Measurements from ENCODE around the gene RPS6KB1. TPM values are rescaled to one million over a fixed set of nuclear protein-coding genes. Genes with fewer than 3 reads are reported as not detected.
A peak's percentile ranks its signal among the peaks of the same experiment; 100 is the strongest.
"Not testable (repeated sequence)": the region's sequence is repeated elsewhere in the genome, so short reads cannot be mapped to it uniquely, and the experiment has no call there.

The RPS6KB1 gene
- total RNA-seq, 1 donor from 2014 or later, result 19.2 TPM

DNA sequence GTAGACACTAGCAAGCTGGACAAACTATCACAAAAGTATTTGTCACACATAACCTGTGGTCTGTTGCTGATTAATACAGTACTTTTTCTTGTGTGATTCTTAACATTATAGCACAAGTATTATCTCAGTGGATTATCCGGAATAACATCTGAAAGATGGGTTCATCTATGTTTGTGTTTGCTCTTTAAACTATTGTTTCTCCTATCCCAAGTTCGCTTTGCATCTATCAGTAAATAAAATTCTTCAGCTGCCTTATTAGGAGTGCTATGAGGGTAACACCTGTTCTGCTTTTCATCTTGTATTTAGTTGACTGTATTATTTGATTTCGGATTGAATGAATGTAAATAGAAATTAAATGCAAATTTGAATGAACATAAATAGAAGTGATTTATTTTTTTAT is 57.1 kb downstream of the RPS6KB1 start:
- DNase-seq (ENCODE audit: low read depth), result no peak
- no peaks in the 10 kb centered on the region for H3K36me3 ChIP-seq (ENCODE audit: control insufficient read depth, insufficient read depth, low read length)
- H3K4me3 ChIP-seq (ENCODE audit: low read depth, low read length), result no peak overlapping the region
- TF ChIP-seq, protein P1, sequence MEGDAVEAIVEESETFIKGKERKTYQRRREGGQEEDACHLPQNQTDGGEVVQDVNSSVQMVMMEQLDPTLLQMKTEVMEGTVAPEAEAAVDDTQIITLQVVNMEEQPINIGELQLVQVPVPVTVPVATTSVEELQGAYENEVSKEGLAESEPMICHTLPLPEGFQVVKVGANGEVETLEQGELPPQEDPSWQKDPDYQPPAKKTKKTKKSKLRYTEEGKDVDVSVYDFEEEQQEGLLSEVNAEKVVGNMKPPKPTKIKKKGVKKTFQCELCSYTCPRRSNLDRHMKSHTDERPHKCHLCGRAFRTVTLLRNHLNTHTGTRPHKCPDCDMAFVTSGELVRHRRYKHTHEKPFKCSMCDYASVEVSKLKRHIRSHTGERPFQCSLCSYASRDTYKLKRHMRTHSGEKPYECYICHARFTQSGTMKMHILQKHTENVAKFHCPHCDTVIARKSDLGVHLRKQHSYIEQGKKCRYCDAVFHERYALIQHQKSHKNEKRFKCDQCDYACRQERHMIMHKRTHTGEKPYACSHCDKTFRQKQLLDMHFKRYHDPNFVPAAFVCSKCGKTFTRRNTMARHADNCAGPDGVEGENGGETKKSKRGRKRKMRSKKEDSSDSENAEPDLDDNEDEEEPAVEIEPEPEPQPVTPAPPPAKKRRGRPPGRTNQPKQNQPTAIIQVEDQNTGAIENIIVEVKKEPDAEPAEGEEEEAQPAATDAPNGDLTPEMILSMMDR (IDR thresholded peaks at IDR 0.05; ENCODE audit: insufficient read depth, low read length, poor library complexity, severe bottlenecking), result no peak
- no peaks in the 10 kb centered on the region for H3K27me3 ChIP-seq (ENCODE audit: control insufficient read depth, insufficient read depth, low read length)

DNA sequence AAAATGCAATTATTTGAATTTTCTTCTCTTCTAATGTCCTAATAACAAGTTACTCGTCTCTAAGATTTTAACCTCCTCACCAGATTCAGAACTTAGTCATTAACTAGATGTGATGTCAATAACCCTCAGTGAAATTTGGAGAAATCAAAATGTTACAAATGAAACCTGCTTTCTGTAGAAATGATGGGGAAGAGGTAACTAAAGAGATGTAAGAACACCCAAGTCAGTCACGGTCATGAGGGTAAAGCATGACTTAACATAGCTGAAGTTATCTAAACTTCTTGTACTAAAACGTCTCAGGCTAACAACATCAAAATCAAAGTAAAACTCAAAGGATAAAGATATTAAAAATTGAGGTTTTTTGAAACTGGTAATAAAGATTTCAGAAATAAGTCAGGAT is 61.9 kb downstream of the RPS6KB1 start:
- no peaks in the 10 kb centered on the region for H3K36me3 ChIP-seq (ENCODE audit: control insufficient read depth, insufficient read depth, low read length)
- no peak for DNase-seq (ENCODE audit: low read depth)
- no peak overlapping the region for H3K4me3 ChIP-seq (ENCODE audit: low read depth, low read length)
- TF ChIP-seq, protein P1 (IDR thresholded peaks at IDR 0.05; ENCODE audit: insufficient read depth, low read length, poor library complexity, severe bottlenecking), result no peak
- H3K27me3 ChIP-seq (ENCODE audit: control insufficient read depth, insufficient read depth, low read length), result no peaks in the 10 kb centered on the region

DNA sequence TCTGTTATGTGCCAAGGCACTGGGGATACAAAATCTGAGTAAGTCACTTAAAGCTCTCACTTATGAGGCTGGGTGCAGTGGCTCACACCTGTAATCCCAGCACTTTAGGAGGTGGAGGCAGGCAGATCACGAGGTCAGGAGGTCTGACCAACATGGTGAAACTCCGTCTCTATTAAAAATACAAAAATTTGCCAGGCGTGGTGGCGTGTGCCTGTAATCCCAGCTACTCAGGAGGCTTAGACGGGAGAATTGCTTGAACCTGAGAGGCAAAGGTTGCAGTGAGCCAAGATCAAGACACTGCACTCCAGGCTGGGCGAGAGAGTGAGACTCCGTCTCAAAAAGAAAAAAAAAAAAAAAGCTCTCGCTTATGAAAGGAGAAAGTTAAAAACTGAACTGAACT is 66.7 kb downstream of the RPS6KB1 start:
- not testable (repeated sequence) for H3K36me3 ChIP-seq (ENCODE audit: control insufficient read depth, insufficient read depth, low read length); H3K4me3 ChIP-seq (ENCODE audit: low read depth, low read length); DNase-seq (ENCODE audit: low read depth); H3K27me3 ChIP-seq (ENCODE audit: control insufficient read depth, insufficient read depth, low read length)

DNA sequence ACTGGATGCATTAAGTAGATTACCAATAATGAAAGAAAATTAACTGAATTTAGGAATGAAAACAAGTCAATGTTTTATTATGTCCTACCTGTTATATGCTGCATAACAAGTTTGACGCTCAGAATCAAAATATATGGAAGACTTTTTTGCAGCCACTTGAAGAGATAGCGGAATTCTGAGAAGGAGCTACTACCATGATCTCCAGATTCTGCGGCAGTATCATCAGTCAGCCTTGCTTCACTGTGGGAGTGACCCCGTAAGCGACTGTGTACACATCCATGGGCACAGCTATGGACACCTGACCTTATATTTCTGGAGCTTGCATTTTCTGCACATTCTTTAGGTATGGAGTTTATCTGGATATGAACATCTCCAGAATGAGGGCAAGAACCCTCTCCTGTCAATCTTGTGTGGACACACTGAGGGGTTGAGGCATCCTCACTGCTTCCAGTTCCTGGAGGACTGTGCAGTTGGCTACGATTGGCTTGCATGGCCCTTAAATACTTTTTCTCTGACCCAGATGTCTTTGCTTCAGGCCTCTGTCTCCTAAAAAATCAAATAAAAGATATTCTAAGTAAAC is 69.9 kb downstream of the RPS6KB1 start:
- no peaks in the 10 kb centered on the region for H3K27me3 ChIP-seq (ENCODE audit: control insufficient read depth, insufficient read depth, low read length)
- no peaks in the 10 kb centered on the region for H3K36me3 ChIP-seq (ENCODE audit: control insufficient read depth, insufficient read depth, low read length)
- no peak overlapping the region for H3K4me3 ChIP-seq (ENCODE audit: low read depth, low read length)
- TF ChIP-seq, protein P1 (IDR thresholded peaks at IDR 0.05; ENCODE audit: insufficient read depth, low read length, poor library complexity, severe bottlenecking), result no peak
- no peak for DNase-seq (ENCODE audit: low read depth)

DNA sequence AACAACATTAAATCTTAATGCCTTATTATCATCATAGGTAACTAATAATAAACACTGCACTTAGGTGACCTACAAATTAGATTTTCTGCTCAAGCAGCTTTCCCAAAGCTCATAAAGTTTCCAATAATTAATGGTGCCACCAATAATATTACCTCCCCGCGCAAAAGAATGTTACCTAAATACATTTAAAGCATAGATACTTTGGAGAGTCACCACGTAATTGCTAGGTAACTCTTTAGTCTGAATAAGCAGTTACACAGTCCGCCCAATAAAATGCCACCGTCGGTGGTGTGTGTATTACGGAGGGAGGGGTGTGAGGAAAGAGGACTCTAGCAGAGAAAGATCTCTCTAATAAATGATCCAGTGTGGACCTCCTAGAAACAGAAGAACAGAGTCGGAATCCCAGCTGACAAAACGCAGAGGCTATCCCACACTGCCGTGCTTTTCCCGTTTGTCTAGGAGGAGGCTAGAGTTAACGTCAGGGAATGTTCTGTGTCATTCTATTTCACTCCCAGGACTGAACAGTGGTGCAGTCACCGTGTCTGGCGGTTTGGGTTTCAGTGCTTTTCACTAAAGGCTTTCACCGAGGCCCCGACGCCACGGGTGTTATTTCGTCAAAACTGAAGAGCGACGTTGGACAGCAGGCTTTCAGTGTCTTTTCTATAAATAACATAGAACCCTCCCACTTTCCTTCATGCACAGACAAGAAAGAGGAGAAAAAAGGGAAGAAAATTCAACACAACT is 71.0 kb downstream of the RPS6KB1 start:
- peak; percentile 21 for DNase-seq (ENCODE audit: low read depth)
- no peaks in the 10 kb centered on the region for H3K27me3 ChIP-seq (ENCODE audit: control insufficient read depth, insufficient read depth, low read length)
- TF ChIP-seq, protein P1 (IDR thresholded peaks at IDR 0.05; ENCODE audit: insufficient read depth, low read length, poor library complexity, severe bottlenecking), result no peak
- H3K36me3 ChIP-seq (ENCODE audit: control insufficient read depth, insufficient read depth, low read length), result no peaks in the 10 kb centered on the region
- H3K4me3 ChIP-seq (ENCODE audit: low read depth, low read length), result peak overlapping the region; percentile 97

DNA sequence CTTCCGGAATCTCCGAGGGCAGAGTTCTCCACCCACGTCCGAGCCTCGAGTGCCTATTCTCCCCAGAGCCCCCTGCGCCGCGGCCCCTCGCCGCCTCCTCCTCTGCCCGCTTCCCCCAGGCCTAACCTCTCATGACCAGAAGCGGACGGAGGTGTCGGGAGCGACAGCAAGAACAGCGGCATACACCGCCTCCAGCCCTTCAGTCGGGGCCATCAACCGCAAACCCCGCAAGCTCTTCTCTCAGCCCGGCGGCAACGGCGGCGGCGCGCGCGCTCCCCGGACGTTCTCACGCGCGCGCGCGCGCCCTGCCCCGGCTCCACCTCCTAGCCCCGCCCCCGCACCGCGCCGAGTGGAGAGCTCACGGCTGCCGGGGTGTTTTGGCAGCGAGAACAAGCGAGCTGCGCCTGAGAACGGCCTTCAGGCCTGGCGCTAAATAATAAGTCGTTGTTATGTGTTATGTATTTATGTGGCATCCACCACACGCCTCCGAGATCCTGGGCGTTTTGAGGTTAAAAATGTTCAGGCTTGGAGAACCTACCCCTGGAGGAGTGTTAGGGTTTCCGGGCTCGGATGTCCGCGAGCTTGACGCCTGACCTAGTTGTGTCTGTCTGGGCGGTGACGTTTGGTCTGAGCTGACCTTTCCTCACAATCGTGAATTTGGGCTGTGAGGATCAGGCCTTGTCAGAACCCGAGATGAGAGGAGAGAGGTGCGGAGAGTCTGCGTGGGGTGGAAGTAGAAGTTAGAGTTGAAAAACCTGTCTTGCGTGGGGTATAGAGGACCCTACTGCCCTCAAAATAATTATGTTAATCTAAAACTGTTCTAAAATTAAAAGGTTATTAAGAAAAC is 71.8 kb downstream of the RPS6KB1 start, which contains the start of gene RNFT1:
RNFT1 (minus strand) TSS at position 259 of the 847 bp plus-strand sequence; CDS start at position 182, 77 bp downstream.
- TF ChIP-seq, protein P1 (IDR thresholded peaks at IDR 0.05; ENCODE audit: insufficient read depth, low read length, poor library complexity, severe bottlenecking), result no peak
- Histone ChIP-seq H3K4me3 (ENCODE audit: low read depth, low read length) (peak within 1 kb of the TSS; percentile 97), H3K36me3 (ENCODE audit: control insufficient read depth, insufficient read depth, low read length) (no peaks in the 10 kb centered on the region), H3K27me3 (ENCODE audit: control insufficient read depth, insufficient read depth, low read length) (no peaks in the 10 kb centered on the region)
- no peak for DNase-seq (ENCODE audit: low read depth)

DNA sequence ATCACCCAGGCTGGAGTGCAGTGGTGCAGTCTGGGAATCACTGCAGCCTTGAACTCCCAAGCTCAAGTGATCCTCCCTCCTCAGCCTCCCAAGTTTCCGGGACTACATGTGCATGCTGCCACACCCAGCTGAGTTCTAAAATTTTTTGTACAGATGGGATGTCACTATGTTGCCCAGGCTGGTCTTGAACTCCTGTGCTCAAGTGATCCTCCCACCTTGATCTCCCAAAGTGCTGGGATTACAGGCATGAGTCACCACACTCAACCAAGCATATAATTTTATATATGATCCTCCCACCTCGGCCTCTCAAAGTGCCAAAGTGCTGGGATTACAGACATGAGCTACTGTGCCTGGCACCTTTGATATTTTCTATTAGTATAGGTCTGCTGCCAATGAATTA is 78.8 kb downstream of the RPS6KB1 start:
- H3K27me3 ChIP-seq (ENCODE audit: control insufficient read depth, insufficient read depth, low read length); H3K36me3 ChIP-seq (ENCODE audit: control insufficient read depth, insufficient read depth, low read length); DNase-seq (ENCODE audit: low read depth); H3K4me3 ChIP-seq (ENCODE audit: low read depth, low read length): not testable (repeated sequence)
